Sciatic nerve (tissue), 2 donors: ENCODE measurements around the gene DVL2. TPM values are rescaled to one million over a fixed set of nuclear protein-coding genes. Genes with fewer than 3 reads are reported as not detected.

Experiments
- ATAC-seq: fragments of 200-7000 bp; cut with Tn5 transposase; one replicate; pipeline ENCODE4 v1.9.1; 2020; ENCODE audit warnings: mild to moderate bottlenecking, moderate library complexity
- DNase-seq: peaks from one replicate; pipeline ENCODE4 v3.0.0-alpha.2; 2020; ENCODE audit warnings: low spot score
- intact Hi-C: fragments of 100-400 bp; cut with DNase I; formaldehyde crosslinking; loops from one replicate; pipeline ENCODE4 v1.14.2; 2022
- total RNA-seq: library from RNA; stranded (reverse); fragmentation: NEBNext Ultra II Directional; extraction: Animal tissue kit (Norgen Biotek cat#: 25700); gene quantifications from one replicate; pipeline ENCODE4 v1.2.1, GENCODE V29; 2021
- donor health status: DM: no; HTN: no; CAD: no.
- donor health status: DM: no; HTN: no; CAD: no.

DVL2 gene
- total RNA-seq, 1 donor from 2014 or later: 49.1 TPM

GRCh38 chr17:7240375-7240774 lies 6.1 kb upstream of the DVL2 start:
- ATAC-seq (no peak), DNase-seq (no peak)
- intact Hi-C loops: no loop called here

DNA sequence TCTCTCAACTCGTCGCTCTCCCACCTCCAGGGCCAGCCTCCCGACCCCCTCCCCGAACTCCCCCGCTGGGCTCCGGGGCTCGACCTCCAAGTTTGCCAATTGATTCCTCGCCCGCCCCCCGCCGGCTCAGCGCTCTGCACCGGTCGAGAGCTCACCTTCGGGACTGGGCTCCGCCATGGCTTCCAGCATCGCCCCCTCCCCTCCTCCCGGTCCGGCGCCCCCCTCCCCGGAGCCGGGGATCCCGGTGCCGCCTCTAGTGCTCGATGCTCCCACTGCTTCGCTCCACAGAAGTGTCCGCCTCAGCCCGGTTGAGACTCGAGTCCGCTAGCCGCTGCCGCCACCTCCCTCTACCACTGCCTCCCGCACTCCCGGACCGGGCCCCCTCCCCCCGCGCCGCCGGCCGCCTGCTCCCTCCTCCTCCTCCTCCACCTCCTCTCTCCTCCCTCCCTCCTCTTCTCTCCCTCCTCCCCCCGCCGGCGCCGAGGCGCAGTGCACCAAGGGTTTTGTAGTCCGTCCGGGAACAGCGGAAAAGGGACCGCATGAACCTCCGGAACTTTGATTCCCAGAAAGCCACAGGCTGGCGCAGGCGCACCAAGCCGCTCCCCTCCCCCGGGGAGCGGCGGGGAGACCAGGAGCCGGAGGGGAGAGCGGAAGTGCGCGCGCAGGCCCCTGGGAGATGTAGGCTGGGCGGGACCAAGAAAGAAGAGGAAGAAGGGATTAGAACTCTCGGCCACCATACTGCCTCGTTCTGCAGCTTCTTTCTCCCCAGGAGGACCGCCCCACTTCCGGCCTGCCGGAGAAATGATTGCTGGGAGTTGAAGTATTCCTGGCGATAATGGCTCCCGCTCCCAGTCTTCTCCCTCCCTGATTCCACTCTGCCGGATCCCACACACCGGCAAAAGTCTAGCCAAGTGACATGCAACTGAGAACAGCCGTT lies 5.0 kb upstream of the DVL2 start, which contains the start of gene PHF23:
Gene PHF23, minus strand, starts transcription at position 367 of the 937 bp plus-strand sequence. Its CDS starts 178 bp downstream, at position 189.
- intact Hi-C loops: no loop called here
- ATAC-seq: peak; percentile 87

DNA sequence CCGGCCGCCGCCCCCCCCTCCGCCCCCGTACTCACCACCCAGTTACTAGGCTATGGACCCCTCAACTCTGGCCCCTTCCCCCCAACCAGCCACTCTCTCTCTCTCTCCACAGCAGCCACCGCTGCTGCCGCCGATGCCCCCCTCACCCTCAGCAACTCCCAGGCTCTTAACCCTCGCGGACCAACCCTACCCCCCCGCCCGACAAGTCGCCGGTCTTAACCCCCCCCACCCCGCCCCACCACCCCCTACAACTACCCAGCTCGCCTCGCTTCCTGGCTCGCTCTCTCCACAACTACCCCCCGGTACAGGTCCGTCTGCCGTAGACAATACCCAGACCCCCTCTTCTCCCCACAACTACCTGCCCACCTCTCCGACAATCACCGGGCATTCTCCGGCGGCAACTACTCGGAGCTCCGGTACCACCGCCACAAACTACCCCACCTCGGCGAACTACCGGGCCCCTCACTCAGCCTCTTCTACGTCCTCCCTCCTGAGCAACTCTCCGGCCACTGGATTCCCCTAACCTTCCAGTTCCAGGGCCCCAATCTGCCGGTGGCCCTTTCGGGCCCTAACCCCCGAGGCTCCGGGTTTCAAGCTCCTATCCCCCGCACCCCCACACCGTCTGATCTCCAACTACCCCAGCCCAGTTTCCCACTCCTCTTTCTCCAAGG lies 4.2 kb upstream of the DVL2 start:
- intact Hi-C loops: no loop called here
- DNase-seq (no peak), ATAC-seq (no peak)

More for the DNA sequence above, 5.0 kb upstream of the DVL2 start, which contains the start of gene PHF23:
- DNase-seq: peak; percentile 100

DNA sequence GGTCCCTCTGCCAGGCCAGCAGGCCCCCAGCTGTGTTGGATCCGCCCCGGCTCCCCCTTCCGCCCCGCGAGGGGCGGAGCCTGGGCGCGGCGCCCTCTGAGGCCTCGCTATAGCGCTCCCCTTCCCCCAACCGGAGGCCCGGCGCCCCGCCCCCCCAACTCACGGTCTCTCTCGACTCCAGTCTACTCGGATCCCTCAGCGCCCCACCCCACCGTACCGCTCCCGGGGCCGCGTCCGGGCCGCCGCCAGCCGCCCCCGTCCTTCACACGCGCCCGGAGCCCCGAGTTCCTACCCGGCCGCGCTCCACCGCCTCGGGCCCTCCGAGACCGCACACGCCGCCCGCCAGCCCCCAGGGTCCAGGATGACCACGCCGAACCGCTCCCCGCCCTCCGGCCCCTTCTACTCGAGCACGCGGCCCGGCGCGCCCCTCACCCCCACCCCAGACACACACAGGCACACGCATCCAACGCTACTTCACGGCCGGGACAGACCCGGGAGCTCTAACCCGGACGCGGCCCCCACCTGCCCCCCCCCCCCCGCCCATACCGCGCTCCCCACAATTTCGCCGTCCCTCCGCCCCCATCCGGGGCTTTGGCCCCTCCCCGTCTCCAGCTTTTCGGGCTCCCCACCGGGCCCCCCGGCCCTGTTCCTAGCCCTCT lies 3.6 kb upstream of the DVL2 start:
- ATAC-seq: peak; percentile 1

DNA sequence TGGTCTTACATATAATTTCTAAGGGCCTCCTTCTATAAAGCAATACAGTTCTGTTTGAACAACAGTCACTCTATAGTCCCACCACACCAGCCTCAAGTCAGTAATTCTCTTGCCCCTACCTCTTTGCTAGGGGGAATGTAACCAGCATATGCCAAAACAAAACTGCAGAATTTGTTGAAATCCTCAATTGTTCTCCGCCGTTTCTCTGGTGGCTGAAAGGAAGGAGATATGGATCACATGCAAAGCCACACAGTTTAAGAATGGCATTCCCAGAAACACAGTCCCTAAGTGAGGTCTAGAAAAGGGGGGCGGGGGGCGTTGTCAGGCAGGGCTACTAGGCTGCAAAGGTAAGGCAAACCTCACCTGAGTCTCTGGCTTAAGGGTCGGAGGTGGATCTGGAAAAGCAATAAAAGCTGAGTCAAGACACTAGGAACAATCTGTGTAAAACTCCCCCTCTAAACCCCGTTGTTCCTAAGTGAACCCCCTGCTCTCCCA lies 3.0 kb upstream of the DVL2 start:
- intact Hi-C loops: no loop called here
- ATAC-seq: no peak
- no peak for DNase-seq

More for the DNA sequence above, 3.6 kb upstream of the DVL2 start:
- intact Hi-C loops: no loop called here
- peak; percentile 93 for DNase-seq

- intact Hi-C loops: no loop called here
- ATAC-seq: no peak
- DNase-seq: no peak
Measured at GRCh38 chr17:7236808-7237207, 2.5 kb upstream of the DVL2 start.

DNA sequence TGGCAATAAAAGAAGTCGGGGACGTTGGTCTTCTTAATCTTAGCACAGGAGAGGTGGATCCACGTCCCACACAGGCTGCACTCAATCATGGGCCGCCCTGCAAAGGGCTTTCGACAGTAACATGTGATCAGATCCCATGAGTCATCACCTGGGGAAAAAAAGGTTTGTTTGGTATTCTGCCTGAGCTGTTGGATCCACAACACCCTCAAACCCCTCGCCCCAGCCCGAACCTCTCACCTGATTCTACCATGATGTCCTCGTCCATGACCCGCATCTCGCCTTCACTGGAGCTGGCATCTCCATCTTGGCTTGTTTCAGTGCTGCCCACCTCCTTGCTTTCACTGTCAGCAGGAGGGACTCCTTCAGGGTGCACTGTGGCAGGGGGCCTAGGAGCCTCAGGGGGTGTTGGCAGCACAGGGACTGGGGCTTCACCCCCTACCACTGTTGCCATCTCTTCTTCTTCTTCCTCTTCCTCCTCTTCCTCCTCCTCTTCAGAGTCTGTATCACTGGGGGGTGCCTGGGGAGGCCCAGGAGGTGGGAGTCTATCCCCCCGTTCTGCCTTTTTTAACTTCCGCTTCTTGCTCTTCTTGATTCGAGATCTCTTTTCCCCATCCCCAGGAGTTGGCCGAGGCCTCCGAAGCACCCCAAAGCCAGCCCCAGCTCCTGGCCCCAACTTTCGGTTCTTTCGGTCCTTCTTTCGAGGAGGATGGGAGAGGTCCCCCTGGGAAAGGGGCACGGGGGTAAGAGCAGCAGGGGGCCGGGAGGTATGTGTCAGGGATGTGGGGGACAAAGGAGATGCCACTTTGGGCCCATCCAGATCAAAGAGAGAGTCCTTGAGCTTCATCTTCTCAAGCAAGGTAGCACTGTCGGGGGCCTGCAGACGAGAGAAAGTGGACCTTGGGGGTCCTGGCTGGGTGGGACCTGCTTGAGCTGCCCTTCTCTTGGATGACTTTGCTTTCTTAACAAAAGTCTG lies 1.7 kb upstream of the DVL2 start:
- intact Hi-C loops: no loop called here
- no peak for DNase-seq
- no peak for ATAC-seq

GRCh38 chr17:7233701-7234082 lies 625 bp downstream of the DVL2 start:
- intact Hi-C loops: no loop called here
- ATAC-seq (no peak), DNase-seq (no peak)

DNA sequence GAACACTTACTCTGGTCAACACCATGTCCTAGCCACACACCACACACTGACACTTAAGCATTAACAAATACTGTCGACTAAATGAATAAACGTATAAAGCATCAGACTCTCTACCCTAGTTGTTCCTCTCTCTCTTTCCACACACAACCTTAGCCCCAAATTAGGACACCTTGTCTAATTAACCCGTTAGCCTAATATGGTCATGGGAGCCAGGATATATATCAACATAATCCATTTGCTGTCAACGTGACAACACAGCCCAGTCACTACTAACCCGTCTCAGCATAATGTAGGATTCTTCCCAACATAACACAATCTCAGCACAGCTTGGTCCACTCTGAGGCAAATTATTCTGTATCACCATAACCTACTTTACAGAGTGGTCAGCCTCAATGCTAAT lies 2.2 kb downstream of the DVL2 start:
- intact Hi-C loops: no loop called here
- DNase-seq: no peak
- no peak for ATAC-seq

- intact Hi-C loops: no loop called here
- ATAC-seq (no peak), DNase-seq (no peak)
Measured at GRCh38 chr17:7229504-7229903, 4.8 kb downstream of the DVL2 start.

GRCh38 chr17:7228920-7229319 lies 5.4 kb downstream of the DVL2 start:
- no peak for DNase-seq
- intact Hi-C loops: no loop called here
- ATAC-seq: no peak

DNA sequence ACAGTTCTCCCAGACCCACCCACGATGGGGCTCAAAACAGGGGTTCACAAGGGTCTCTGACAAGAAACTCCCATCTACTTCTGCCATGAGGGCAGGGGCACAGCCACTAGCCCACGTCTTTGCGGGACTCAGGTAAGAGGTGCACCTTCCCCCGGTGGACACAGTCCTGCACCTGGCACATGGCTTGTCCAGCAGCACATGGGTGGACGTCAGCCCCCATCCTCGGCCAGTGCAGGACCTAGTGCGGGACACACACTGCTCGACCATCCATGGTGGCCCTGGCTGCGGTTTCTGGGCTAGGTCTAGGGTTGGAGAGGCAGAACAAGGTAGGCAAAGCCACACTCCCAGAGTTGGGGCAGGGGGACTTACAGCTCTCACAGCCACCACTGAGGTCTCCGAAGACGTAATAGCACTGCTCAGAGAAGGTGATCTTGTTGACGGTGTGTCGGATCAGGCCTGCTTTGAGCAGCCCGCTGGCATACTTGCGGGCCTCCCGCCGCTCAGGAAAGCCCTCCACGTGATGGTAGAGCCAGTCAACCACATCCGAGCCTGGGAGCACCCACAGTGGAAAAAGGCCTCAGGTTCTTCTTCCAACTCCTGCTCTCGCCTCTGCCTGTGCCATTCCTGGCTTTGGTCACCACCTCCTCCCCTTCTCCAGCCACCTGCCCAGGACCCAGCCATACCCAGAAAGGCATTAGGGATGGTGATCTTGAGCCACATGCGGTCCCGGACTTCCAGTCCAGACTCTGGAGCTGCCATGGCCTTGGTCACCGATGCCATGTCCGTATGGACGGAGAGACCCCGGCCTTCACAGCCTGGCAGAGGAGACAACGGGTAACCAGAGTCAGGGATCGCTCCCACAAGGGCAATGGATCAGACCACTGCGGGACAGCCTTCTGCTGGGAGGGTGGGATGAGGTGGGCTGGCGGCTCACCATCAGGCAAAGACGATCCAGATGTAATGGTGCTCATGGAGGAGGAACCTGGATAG lies 7.3 kb downstream of the DVL2 start:
- no peak for DNase-seq
- intact Hi-C loops: no loop called here
- ATAC-seq: no peak

DNA sequence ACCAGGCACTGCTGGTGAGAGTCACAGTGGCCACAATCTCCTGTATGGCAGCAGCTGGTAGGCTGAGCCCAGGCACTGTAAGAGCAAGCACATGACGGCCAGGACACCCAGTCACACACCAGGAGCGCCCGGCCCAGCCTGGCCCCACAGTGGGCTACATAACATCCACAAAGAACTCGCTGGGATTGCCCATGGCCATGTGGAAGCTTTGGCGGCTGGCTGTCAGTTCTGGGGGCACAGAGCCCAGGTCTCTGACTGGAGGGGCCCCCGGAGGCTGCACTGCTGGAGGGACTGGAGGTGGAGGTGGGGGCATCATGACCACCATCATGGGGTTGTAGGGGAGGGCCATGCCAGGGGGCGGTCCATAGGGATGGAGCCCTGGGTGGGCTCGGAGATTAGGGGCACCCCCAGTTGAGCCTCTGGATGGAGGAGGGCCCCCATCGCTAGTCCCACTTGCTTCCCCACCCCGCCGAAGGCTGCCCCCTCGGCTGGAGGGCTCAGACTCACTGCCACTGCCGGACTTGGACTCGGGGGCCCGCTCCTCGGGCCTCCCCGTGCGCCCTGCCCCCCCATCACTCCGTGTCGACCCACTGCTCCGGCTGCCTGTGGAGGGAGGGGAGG lies 8.5 kb downstream of the DVL2 start:
- ATAC-seq (no peak), DNase-seq (no peak)

DNA sequence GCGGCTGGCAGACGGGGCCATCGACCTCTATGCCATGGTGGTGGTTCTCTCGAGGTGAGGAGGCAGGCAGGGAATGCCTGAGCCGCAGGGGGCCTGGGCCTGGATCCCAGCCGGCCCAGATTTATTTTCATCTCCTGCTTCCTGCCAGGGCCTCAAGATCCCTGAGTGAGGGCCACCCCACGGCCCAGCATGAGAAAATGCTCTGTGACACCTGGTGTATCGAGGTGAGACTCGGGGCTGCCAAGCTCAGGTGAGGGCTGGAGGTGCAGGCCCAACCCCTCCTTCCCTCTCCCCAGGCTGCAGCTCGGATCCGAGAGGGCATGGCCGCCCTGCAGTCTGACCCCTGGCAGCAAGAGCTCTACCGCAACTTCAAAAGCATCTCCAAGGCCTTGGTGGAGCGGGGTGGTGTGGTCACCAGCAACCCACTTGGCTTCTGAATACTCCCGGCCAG lies 9.6 kb downstream of the DVL2 start:
- DNase-seq: no peak
- intact Hi-C loops: no loop called here

More for the DNA sequence above, 8.5 kb downstream of the DVL2 start:
- intact Hi-C loops: no loop called here

DNA sequence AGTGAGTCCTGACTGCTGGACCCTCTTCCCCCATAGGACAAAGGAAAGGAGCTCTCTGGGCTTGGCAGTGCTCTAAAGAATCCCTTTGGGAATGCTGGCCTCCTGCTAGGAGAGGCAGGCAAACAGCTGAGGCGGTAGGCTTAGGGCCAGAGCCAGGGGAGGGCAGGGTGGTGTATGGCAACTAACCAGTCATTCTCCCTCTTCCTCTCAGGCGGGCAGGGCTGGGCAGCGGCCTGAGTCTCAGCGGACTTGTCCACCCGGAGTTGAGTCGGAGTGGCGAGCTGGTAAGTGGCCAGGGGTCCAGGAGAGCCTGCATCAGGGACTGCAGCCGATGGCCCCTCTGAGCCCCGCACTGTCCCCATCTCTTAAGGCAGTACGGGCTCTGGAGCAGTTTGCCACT lies 10.2 kb downstream of the DVL2 start:
- DNase-seq (no peak), ATAC-seq (no peak)
- intact Hi-C loops: no loop called here

More for the DNA sequence above, 9.6 kb downstream of the DVL2 start:
- ATAC-seq: no peak

DNA sequence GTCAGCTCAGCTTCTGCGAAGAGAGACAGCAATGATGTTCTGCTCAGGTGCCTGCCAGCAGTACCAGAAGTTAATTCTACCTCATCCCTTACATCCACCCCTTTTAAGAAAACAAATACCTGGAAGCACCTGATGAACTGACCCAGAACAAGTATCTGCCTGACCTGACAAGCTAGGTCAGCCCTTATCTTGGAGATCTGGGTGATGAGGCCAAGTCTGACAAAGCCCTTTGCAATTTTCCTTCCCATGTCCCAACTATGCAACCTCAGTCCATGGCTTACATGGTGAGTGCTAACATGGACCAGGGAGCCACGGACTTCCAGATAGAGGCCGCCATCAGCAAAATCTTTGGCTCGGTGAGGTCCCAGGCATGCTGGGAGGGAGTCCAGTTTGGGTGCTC lies 10.9 kb downstream of the DVL2 start:
- intact Hi-C loops: no loop called here
- no peak for DNase-seq
- no peak for ATAC-seq

- no peak for DNase-seq
- no peak for ATAC-seq
- intact Hi-C loops: no loop called here
Measured at GRCh38 chr17:7222972-7223292, 11.4 kb downstream of the DVL2 start.
